B cell (primary cell): ENCODE measurements around the gene CPS1. TPM values are rescaled to one million over a fixed set of nuclear protein-coding genes. Genes with fewer than 3 reads are reported as not detected.

Source experiments
- ATAC-seq: fragments of 200-7000 bp; cut with Tn5 transposase; one replicate; pipeline ENCODE4 v1.10.0; 2021; ENCODE audit warnings: low read depth, mild to moderate bottlenecking, moderate number of reproducible peaks, moderate library complexity
- CTCF ChIA-PET: fragments of 350-600 bp; sonication (Branson Sonifier 250); formaldehyde crosslinking; loops from one replicate; lab custom pipeline; 2021; ENCODE audit warnings: antibody characterized with exemption, inconsistent platforms; lab: Charles Lee
- POLR2A ChIA-PET: fragments of 350-600 bp; sonication (Branson Sonifier 250); formaldehyde crosslinking; loops from one replicate; lab custom pipeline; 2021; ENCODE audit warnings: antibody characterized with exemption; lab: Charles Lee
- DNase-seq: peaks from one replicate; pipeline ENCODE4 v3.0.0; 2013
- H2AFZ ChIP-seq: 2 replicates; pipeline ENCODE4 v1.6.1; 2012; ENCODE audit warnings: mild to moderate bottlenecking, low read depth, low read length; ENCODE audit not compliant: insufficient read depth, poor library complexity, severe bottlenecking
- H3K27ac ChIP-seq, 2 donors: 1 replicate in 1 of 2; 2 replicates in 1 of 2; pipeline ENCODE4 v1.5.1; 2012 to 2013; ENCODE audit warnings: low read length in 2 of 2, mild to moderate bottlenecking in 2 of 2, moderate library complexity in 1 of 2
- H3K27me3 ChIP-seq, 4 experiments: fragments of 200-600 bp in 1 of 4; sonication (generic) in 1 of 4; replicated peaks in 1 of 4; 1 replicate in 2 of 4; 2 replicates in 2 of 4; pipeline versions ENCODE4 v1.6.1 to v1.7.0; 2013 to 2016; ENCODE audit warnings: low read length in 3 of 4, mild to moderate bottlenecking in 2 of 4, mixed read lengths in 1 of 4, moderate library complexity in 1 of 4; ENCODE audit not compliant: insufficient read depth in 4 of 4, control insufficient read depth in 3 of 4; ENCODE audit errors: control extremely low read depth in 1 of 4
- H3K36me3 ChIP-seq, 2 experiments: replicated peaks in 1 of 2; 1 replicate in 1 of 2; 2 replicates in 1 of 2; pipeline versions ENCODE4 v1.6.1 to v1.7.1; 2013; ENCODE audit warnings: low read length in 1 of 2; ENCODE audit not compliant: insufficient read depth in 2 of 2, control insufficient read depth in 1 of 2; ENCODE audit errors: control extremely low read depth in 1 of 2, extremely low read depth in 1 of 2
- H3K4me1 ChIP-seq, 2 donors: fragments of 200-600 bp in 1 of 2; sonication (generic) in 1 of 2; 1 replicate in 1 of 2; 2 replicates in 1 of 2; pipeline versions ENCODE4 v1.5.1 to v1.6.1; 2013 to 2017; ENCODE audit warnings: low read length in 2 of 2; ENCODE audit not compliant: control insufficient read depth in 2 of 2, insufficient read depth in 2 of 2
- H3K4me2 ChIP-seq: replicated peaks from 2 replicates; pipeline ENCODE3; 2012; ENCODE audit warnings: mild to moderate bottlenecking, low read depth, low read length; ENCODE audit not compliant: poor library complexity, severe bottlenecking
- H3K4me3 ChIP-seq, 5 experiments: fragments of 200-600 bp in 1 of 5; sonication (generic) in 1 of 5; 1 replicate in 3 of 5; 2 replicates in 2 of 5; pipeline versions ENCODE4 v1.5.1 to v1.7.0; 2011 to 2016; ENCODE audit warnings: low read length in 4 of 5, mild to moderate bottlenecking in 4 of 5, low read depth in 2 of 5, control low read depth in 1 of 5, moderate library complexity in 1 of 5; ENCODE audit not compliant: insufficient read depth in 1 of 5; ENCODE audit errors: control extremely low read depth in 1 of 5, extremely low read depth in 1 of 5
- H3K79me2 ChIP-seq: fragments of 200-600 bp; sonication (generic); one replicate; pipeline ENCODE4 v1.6.0; 2016; ENCODE audit warnings: low read length; ENCODE audit not compliant: control insufficient read depth, insufficient read depth
- H3K9ac ChIP-seq: fragments of 200-600 bp; sonication (generic); 2 replicates; pipeline ENCODE4 v1.6.1; 2017; ENCODE audit warnings: mild to moderate bottlenecking, low read length, moderate library complexity
- H3K9me3 ChIP-seq, 3 donors: one replicate each; pipeline versions ENCODE4 v1.6.1 to v1.7.1; 2013; ENCODE audit warnings: low read length in 2 of 3; ENCODE audit not compliant: control insufficient read depth in 2 of 3, insufficient read depth in 1 of 3; ENCODE audit errors: control extremely low read depth in 1 of 3
- H4K20me1 ChIP-seq: 2 replicates; pipeline ENCODE4 v1.6.0; 2012; ENCODE audit warnings: mild to moderate bottlenecking, low read length; ENCODE audit not compliant: insufficient read depth, control insufficient read depth, poor library complexity, severe bottlenecking
- H3K27ac Mint-ChIP-seq: one replicate; pipeline ENCODE4 v1.8.0; 2021; ENCODE audit warnings: mixed read lengths
- H3K27me3 Mint-ChIP-seq: one replicate; pipeline ENCODE4 v1.8.0; 2021; ENCODE audit warnings: mixed read lengths
- H3K4me1 Mint-ChIP-seq: one replicate; pipeline ENCODE4 v1.8.0; 2021; ENCODE audit warnings: mixed read lengths
- H3K4me3 Mint-ChIP-seq: one replicate; pipeline ENCODE4 v1.8.0; 2021; ENCODE audit warnings: mixed read lengths
- H3K9me3 Mint-ChIP-seq: one replicate; pipeline ENCODE4 v1.8.0; 2022; ENCODE audit warnings: mixed read lengths; ENCODE audit not compliant: insufficient read depth
- EZH2 ChIP-seq: IDR thresholded peaks from 2 replicates; pipeline ENCODE4 v1.6.1; 2012; ENCODE audit warnings: borderline replicate concordance, low read depth, mild to moderate bottlenecking, moderate library complexity, low read length; ENCODE audit not compliant: insufficient read depth, poor library complexity, severe bottlenecking
- WGBS: methylation state at CpG from one replicate; pipeline ENCODE4 v1.1.5; 2013; ENCODE audit warnings: missing lambda C conversion rate; ENCODE audit not compliant: insufficient coverage; 5-methylcytosine and 5-hydroxymethylcytosine counted together
- intact Hi-C: fragments of 100-400 bp; cut with micrococcal nuclease; formaldehyde crosslinking; loops from one replicate; pipeline ENCODE4 v1.10.0; 2022
- polyA plus RNA-seq: library from polyadenylated mRNA; depleted of rRNA; stranded (reverse); fragments of >200 nt; gene quantifications from 2 replicates; pipeline ENCODE4 v1.2.3, GENCODE V29; 2012
- total RNA-seq, 2 donors: library from RNA; stranded (reverse); fragments of 120-200 nt in 1 of 2; gene quantifications; 1 replicate in 1 of 2; 2 replicates in 1 of 2; pipeline versions ENCODE4 v1.2.3 to v1.2.4, GENCODE V29; 2013 to 2022
- TF ChIP-seq, protein P1 (sequence below): fragments of 200-600 bp; IDR thresholded peaks from one replicate; pipeline ENCODE4 v1.8.0; 2022; ENCODE audit warnings: antibody characterized with exemption, mild to moderate bottlenecking

Gene CPS1
- total and polyA plus RNA-seq, 2 donors (not counting 1 experiment from before 2014, with no cell fraction given) = 0.12 to 0.25 TPM

DNA sequence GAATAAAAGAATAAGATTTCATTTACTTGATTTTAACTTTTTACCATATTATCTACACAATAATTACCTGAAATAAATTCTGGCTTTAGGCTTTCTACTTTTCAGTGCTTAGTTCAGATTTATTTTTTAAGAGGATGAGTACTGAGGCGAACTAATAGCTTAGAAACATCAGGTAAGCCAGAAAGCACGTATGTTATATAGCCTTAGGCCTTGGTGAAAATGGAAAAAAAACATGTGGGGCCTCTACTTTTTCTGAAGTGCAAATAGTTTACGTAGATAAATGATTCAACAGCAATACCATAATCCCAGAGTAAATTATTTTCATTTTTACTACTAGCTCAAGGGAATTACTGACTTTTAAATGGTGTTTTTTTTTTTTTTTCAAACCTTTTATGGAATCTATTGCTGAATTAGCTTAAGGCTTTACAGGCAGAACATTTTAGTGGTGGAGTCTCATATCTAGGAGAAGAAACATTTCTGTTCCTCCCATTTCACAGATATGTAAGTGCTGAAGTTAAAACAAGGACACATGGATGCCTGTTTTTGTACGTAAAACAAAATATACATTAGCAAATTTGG is 6.2 kb downstream of the CPS1 start:
- Mint-ChIP-seq H3K4me3 (no peak overlapping the region), H3K4me1 (no peaks in the 10 kb centered on the region), H3K9me3 (no peaks in the 10 kb centered on the region), H3K27ac (no peak overlapping the region), H3K27me3 (peaks cover 2% of the 10 kb centered on the region)
- H4K20me1 ChIP-seq = no peaks in the 10 kb centered on the region
- no peaks in the 10 kb centered on the region for H3K4me1 ChIP-seq
- POLR2A ChIA-PET = no interaction called here
- H3K36me3 ChIP-seq = no peaks in the 10 kb centered on the region
- no peaks in the 10 kb centered on the region for H3K79me2 ChIP-seq
- no peak overlapping the region for H3K27ac ChIP-seq
- WGBS = no CpG with 5 or more reads among the region's 4 CpGs
- intact Hi-C loops = no loop called here
- no peak overlapping the region for H3K4me3 ChIP-seq
- no peak for ATAC-seq
- no peak overlapping the region for H3K9ac ChIP-seq
- DNase-seq = no peak
- CTCF ChIA-PET = interaction anchor here (0.6 kb wide), 1 partner anchor 233 kb away, joined by 3 read pairs; no protein-coding TSS in a partner anchor
- no peaks in the 10 kb centered on the region for H3K9me3 ChIP-seq
- TF ChIP-seq, protein P1, sequence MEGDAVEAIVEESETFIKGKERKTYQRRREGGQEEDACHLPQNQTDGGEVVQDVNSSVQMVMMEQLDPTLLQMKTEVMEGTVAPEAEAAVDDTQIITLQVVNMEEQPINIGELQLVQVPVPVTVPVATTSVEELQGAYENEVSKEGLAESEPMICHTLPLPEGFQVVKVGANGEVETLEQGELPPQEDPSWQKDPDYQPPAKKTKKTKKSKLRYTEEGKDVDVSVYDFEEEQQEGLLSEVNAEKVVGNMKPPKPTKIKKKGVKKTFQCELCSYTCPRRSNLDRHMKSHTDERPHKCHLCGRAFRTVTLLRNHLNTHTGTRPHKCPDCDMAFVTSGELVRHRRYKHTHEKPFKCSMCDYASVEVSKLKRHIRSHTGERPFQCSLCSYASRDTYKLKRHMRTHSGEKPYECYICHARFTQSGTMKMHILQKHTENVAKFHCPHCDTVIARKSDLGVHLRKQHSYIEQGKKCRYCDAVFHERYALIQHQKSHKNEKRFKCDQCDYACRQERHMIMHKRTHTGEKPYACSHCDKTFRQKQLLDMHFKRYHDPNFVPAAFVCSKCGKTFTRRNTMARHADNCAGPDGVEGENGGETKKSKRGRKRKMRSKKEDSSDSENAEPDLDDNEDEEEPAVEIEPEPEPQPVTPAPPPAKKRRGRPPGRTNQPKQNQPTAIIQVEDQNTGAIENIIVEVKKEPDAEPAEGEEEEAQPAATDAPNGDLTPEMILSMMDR = no peak
- TF ChIP-seq EZH2 = no peak
- H2AFZ ChIP-seq = no peak overlapping the region
- no peaks in the 10 kb centered on the region for H3K27me3 ChIP-seq
- H3K4me2 ChIP-seq = no peak overlapping the region

GRCh38 chr2:210567279-210567678 is 10.9 kb downstream of the CPS1 start:
- no peak overlapping the region for H3K27ac ChIP-seq
- no peak for DNase-seq
- no peaks in the 10 kb centered on the region for H3K27me3 ChIP-seq
- intact Hi-C loops = no loop called here
- H3K9me3 Mint-ChIP-seq = no peaks in the 10 kb centered on the region
- no peaks in the 10 kb centered on the region for H3K4me1 ChIP-seq
- no peak overlapping the region for H3K4me2 ChIP-seq
- H3K79me2 ChIP-seq = no peaks in the 10 kb centered on the region
- POLR2A ChIA-PET = no interaction called here
- peaks cover 14% of the 10 kb centered on the region for H3K27me3 Mint-ChIP-seq
- CTCF ChIA-PET = no interaction called here
- TF ChIP-seq EZH2 = no peak
- H3K4me1 Mint-ChIP-seq = no peaks in the 10 kb centered on the region
- no peaks in the 10 kb centered on the region for H3K9me3 ChIP-seq
- H3K4me3 ChIP-seq = no peak overlapping the region
- H3K36me3 ChIP-seq = no peaks in the 10 kb centered on the region
- H4K20me1 ChIP-seq = no peaks in the 10 kb centered on the region
- no peak overlapping the region for H3K4me3 Mint-ChIP-seq
- no peak overlapping the region for H3K27ac Mint-ChIP-seq
- H2AFZ ChIP-seq = no peak overlapping the region
- H3K9ac ChIP-seq = no peak overlapping the region
- ATAC-seq = no peak
